GM21576 (cell line): ENCODE data around the gene KRT78.
"Not testable (repeated sequence)": the region's sequence is repeated elsewhere in the genome, so short reads cannot be mapped to it uniquely, and the experiment has no call there.

Experiments
- ATAC-seq: cut with Tn5 transposase; IDR thresholded peaks from one replicate; pipeline ENCODE4 v1.9.1; 2021; ENCODE audit warnings: mild to moderate bottlenecking, moderate library complexity; ENCODE audit not compliant: unreplicated experiment

Gene KRT78

GRCh38 chr12:52872644-52873389 is 24.0 kb upstream of the KRT78 start:
- no peak for ATAC-seq

- no peak for ATAC-seq
Measured at GRCh38 chr12:52871291-52872039, 22.7 kb upstream of the KRT78 start.

- no peak for ATAC-seq
Measured at GRCh38 chr12:52870361-52871290, 21.8 kb upstream of the KRT78 start.

- no peak for ATAC-seq
Measured at GRCh38 chr12:52867642-52868041, 18.8 kb upstream of the KRT78 start.

GRCh38 chr12:52867152-52867551 is 18.4 kb upstream of the KRT78 start:
- no peak for ATAC-seq

GRCh38 chr12:52865090-52865944 is 16.5 kb upstream of the KRT78 start:
- ATAC-seq, result no peak

- no peak for ATAC-seq
Measured at GRCh38 chr12:52862023-52862422, 13.2 kb upstream of the KRT78 start.

- ATAC-seq, result no peak
Measured at GRCh38 chr12:52861511-52861910, 12.7 kb upstream of the KRT78 start.

GRCh38 chr12:52860102-52860823 is 11.5 kb upstream of the KRT78 start:
- no peak for ATAC-seq

GRCh38 chr12:52857500-52857899 is 8.7 kb upstream of the KRT78 start:
- no peak for ATAC-seq

GRCh38 chr12:52856787-52857186 is 8.0 kb upstream of the KRT78 start:
- ATAC-seq, result no peak

- not testable (repeated sequence) for ATAC-seq
Measured at GRCh38 chr12:52856077-52856476, 7.3 kb upstream of the KRT78 start.

GRCh38 chr12:52851787-52852186 is 3.0 kb upstream of the KRT78 start:
- no peak for ATAC-seq

- no peak for ATAC-seq
Measured at GRCh38 chr12:52850681-52851080, 1.9 kb upstream of the KRT78 start.

- ATAC-seq, result no peak
Measured at GRCh38 chr12:52849511-52849910, 717 bp upstream of the KRT78 start.

GRCh38 chr12:52847335-52848102 is 1.3 kb downstream of the KRT78 start:
- no peak for ATAC-seq

- no peak for ATAC-seq
Measured at GRCh38 chr12:52846356-52846970, 2.3 kb downstream of the KRT78 start.

GRCh38 chr12:52845946-52846345 is 2.8 kb downstream of the KRT78 start:
- no peak for ATAC-seq

GRCh38 chr12:52844386-52844785 is 4.4 kb downstream of the KRT78 start:
- no peak for ATAC-seq
